A172 (cell line): ENCODE measurements around the gene PROK2. TPM values are rescaled to one million over a fixed set of nuclear protein-coding genes. Genes with fewer than 3 reads are reported as not detected.

Experiments
- DNase-seq: peaks from one replicate; pipeline ENCODE4 v3.0.0-alpha.2; 2015; ENCODE audit warnings: low spot score
- total RNA-seq: library from RNA; depleted of rRNA; stranded (reverse); fragments of >200 nt; shearing (Covaris generic); gene quantifications from 2 replicates; pipeline ENCODE4 v1.2.3, GENCODE V29; 2014

The PROK2 gene
- total RNA-seq, 1 experiment from 2014 or later, result not detected

GRCh38 chr3:71786551-71786950, 1.6 kb upstream of the PROK2 start:
- DNase-seq, result no peak

GRCh38 chr3:71786217-71786549, 1.2 kb upstream of the PROK2 start:
- DNase-seq, result no peak

GRCh38 chr3:71785532-71786216, 726 bp upstream of the PROK2 start:
- DNase-seq, result no peak

- DNase-seq, result no peak
These were observed 591 bp downstream of the PROK2 start for GRCh38 chr3:71784201-71784913.

GRCh38 chr3:71783152-71783551, 1.8 kb downstream of the PROK2 start:
- DNase-seq, result no peak

- DNase-seq, result no peak
These were observed 4.5 kb downstream of the PROK2 start for GRCh38 chr3:71780430-71780829.

- DNase-seq, result no peak
These were observed 5.1 kb downstream of the PROK2 start for GRCh38 chr3:71779674-71780377.

GRCh38 chr3:71778353-71778752, 6.6 kb downstream of the PROK2 start:
- no peak for DNase-seq

- DNase-seq, result no peak
These were observed 8.4 kb downstream of the PROK2 start for GRCh38 chr3:71776538-71776937.

GRCh38 chr3:71771884-71772283, 13.1 kb downstream of the PROK2 start:
- no peak for DNase-seq

GRCh38 chr3:71771126-71771525, 13.8 kb downstream of the PROK2 start:
- DNase-seq, result no peak

GRCh38 chr3:71763426-71763825, 21.5 kb downstream of the PROK2 start:
- no peak for DNase-seq

GRCh38 chr3:71760140-71760539, 24.8 kb downstream of the PROK2 start:
- DNase-seq, result no peak

- DNase-seq, result no peak
These were observed 25.5 kb downstream of the PROK2 start for GRCh38 chr3:71759401-71759800.

- DNase-seq, result no peak
These were observed 26.9 kb downstream of the PROK2 start for GRCh38 chr3:71758091-71758490.

GRCh38 chr3:71754610-71755253, 30.2 kb downstream of the PROK2 start:
- no peak for DNase-seq

- DNase-seq, result no peak
These were observed 31.0 kb downstream of the PROK2 start, which contains the start of gene GPR27 for GRCh38 chr3:71753701-71754609. GPR27 (plus strand) TSS chr3:71753855; CDS start chr3:71754050, 195 bp downstream.

GRCh38 chr3:71752831-71753700, 31.9 kb downstream of the PROK2 start:
- DNase-seq, result no peak

- DNase-seq, result no peak
These were observed 33.3 kb downstream of the PROK2 start for GRCh38 chr3:71751602-71752001.

GRCh38 chr3:71744738-71745137, 40.2 kb downstream of the PROK2 start:
- DNase-seq, result no peak
